GM12874 (cell line): ENCODE data around the gene TCF20.

Experiments
- TF ChIP-seq, protein P1 (sequence below): IDR thresholded peaks from 2 replicates; pipeline ENCODE4 v1.5.1; 2011; ENCODE audit warnings: low read depth, mild to moderate bottlenecking, control low read depth, low read length, moderate library complexity; ENCODE audit not compliant: insufficient read depth

Gene TCF20

DNA sequence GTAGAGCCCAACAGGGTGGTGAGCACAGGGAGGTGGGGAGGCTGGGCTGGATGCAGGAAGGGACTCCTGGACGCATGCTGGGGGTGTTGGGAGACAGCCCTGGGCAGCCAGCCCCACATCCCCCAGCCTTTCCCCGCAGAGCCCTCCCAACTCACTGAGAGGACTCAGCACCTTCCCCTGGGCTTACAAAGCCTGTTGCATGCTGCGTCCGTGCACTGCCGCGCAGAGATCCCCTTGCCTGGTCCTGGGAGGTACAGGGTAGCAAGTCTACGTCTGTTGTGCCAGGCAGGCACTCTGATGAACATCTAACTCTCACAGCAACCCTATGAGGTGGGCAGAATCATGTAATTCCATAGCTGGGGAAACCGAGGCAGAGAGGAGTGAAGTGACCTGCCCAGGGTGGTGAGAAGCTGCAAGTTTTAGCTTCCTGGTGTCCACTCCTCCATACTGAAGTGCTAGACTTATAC lies 33.9 kb upstream of the TCF20 start:
- TF ChIP-seq, protein P1, sequence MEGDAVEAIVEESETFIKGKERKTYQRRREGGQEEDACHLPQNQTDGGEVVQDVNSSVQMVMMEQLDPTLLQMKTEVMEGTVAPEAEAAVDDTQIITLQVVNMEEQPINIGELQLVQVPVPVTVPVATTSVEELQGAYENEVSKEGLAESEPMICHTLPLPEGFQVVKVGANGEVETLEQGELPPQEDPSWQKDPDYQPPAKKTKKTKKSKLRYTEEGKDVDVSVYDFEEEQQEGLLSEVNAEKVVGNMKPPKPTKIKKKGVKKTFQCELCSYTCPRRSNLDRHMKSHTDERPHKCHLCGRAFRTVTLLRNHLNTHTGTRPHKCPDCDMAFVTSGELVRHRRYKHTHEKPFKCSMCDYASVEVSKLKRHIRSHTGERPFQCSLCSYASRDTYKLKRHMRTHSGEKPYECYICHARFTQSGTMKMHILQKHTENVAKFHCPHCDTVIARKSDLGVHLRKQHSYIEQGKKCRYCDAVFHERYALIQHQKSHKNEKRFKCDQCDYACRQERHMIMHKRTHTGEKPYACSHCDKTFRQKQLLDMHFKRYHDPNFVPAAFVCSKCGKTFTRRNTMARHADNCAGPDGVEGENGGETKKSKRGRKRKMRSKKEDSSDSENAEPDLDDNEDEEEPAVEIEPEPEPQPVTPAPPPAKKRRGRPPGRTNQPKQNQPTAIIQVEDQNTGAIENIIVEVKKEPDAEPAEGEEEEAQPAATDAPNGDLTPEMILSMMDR: no peak

DNA sequence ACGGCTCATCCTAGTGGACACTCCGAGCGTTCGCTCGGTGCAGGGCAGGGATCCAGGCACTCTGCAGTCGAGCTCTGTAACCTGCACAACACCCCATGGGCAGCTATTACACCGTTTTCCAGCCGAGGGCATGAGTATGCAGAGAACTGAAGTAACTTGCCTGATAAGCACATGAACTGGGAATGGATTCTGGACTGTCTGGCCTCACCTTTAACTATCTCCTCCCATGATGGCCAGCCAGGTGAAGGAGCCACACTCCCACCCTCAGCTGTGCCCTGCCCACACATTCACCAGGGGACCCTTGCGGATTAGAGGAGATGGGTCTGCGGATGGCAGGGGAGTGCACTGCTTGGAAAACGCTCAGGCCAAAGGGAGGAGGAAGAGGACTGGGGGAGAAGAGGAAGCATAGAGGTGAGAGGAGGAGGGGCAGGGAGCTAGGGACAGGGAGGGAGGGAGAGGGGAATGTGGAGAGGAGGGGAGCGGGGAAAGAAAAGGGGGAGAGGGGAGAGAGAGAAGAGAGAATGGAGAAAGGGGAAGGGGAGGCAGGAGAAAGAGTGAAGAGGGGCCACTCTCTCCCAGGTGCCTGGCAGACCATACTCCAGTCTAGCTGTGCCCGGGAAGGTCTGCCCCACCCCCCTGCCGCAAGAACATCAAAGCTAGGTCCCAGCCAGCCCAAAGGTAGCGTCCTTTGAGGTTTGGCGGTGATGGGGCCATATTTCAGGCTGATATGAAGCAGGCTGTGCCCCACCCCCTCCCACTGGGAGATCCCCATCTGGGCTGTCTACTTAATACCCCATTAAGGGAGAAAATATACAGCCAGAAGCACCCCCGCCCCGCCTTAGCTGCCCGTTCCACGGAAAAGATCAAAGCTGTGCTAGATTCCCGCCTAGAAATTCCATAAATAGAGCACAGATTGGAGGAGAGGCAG lies 33.2 kb upstream of the TCF20 start:
- TF ChIP-seq, protein P1: no peak

DNA sequence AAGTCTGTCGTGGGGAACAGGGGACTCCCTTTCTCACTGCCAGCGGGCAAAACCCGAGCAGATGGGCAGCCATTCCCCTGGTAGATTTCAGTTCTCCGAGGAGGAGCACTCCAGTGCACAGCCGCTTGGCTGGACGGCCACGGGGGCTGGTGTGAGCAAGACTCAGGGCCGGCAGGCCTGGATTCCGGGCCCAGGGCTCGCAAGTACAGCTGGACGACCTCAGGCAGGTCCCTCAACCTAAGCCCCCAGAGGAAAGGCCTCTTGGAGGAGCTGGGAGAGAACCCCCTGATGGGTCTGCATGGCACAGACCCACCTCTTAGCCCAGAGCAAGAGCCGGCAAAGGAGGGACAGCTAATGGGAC lies 31.3 kb upstream of the TCF20 start:
- TF ChIP-seq, protein P1: no peak

DNA sequence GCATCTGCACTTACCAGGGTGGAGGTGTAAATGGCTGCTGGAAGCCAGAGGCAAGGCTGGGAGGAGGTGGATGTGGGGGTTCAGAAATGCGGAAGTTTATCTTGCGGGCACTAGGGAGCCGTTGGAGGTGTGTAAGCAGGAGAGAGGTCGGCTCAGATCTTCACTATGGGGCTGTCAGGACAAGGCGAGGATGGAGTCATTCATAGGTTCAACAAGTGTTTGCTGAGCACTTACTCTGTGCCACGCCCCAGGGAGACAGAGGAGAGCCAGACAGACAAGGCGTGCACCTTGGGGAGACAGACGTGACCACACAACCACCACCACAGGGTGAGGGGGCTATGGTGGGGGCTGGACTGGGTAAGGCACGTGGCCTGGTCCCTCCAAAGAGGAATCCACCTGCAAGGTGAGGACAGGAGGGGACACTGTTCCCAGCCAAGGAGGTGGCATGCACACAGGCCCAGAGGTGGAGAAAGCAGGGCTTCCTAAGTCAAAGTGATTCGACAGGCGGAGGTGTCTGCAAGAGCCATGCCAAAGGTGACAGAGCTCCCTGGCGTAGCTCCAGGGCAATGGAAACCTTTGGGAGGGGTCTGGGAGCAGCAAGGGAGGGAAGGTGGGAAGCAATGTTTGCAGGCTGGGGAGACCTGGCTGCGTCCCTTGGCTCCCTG lies 30.8 kb upstream of the TCF20 start:
- TF ChIP-seq, protein P1: no peak

DNA sequence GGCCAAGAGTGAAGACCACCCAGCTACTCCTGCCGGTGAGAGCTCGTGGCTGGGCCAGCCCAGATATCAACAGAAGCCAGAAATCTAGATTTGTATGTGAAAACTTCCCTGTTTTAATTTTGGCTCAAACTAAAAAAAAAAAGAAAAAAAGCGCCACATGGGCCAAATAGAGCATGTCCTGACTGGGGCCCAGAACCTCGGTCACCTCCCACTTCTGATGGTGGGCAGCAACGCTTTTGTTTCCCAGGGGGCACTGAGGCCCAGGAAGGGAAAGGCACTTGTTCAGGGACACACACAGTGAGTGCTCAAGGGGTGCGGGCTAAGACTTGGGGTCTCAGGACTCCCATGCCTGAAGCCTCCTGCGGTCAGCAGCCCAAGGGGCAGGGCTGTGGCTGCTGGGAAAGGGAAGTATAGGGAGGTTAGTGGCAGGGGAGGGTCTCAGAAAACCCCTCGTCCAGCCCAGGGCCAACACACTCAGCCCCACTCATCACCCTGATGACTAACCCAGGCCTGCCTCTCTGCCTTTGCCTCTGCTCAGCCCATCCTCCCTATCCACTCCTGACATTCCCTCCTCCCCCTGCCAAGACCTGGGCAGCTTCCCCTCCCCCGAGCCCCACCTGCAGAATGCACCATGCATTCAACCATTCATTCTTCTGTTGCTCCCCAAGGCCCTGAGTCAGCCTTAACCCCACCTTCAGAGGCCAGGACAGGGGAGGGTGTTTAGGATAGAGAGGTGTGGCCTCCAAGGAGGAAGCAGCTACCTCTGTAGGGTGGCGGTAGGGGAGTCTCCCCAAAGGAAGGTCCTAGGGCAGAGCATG lies 30.0 kb upstream of the TCF20 start:
- TF ChIP-seq, protein P1: no peak

DNA sequence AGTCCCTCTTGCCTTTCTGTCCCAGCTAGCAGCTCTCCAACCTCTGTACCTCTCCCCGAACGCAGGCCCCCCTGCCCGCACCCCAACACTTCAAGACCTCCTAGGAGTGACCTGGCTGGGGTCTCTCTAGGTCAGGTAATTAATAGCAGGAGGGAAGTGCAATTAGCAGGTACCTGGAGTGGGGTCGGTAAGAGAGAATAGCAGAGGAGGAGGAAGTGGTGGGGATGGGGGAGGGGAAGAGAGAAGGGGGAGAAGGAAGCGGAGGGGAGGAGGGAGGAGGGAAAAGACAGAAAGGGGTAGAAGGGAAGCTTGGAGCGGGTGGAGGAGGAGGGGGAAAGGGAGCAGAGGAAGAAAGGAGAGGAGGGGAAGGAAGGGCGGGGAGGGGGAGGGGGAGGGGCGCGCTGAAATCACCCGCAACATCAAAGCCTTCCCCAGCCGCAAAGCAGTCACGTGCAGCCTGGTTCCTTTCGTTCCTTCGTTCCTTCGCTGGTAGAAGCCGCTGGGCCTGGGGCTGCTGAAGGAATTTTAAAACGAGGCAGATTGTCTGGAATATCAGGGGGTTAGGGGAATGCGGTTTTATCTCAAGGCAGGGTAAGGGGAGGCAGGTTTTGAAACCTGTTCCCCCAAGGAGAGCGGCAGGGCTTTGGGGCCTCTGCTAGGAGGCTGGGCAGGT lies 29.3 kb upstream of the TCF20 start:
- TF ChIP-seq, protein P1: no peak
